Lung microvascular endothelial cell (primary cell): ENCODE results near the gene MT1M. TPM values are rescaled to one million over a fixed set of nuclear protein-coding genes. Genes with fewer than 3 reads are reported as not detected.

ENCODE experiments used
- DNase-seq, 2 donors: peaks; one replicate each; pipeline versions ENCODE4 v3.0.0 to v3.0.0-alpha.2; 2010; ENCODE audit warnings: low read depth in 2 of 2
- total RNA-seq: library from RNA; depleted of rRNA; stranded (reverse); fragments of >200 nt; gene quantifications from 2 replicates; pipeline ENCODE4 v1.2.1, GENCODE V29; 2014

Gene MT1M
- total RNA-seq, 1 donor from 2014 or later: 0.99 TPM

GRCh38 chr16:56628486-56629350 lies 3.7 kb upstream of the MT1M start:
- DNase-seq: no peak

GRCh38 chr16:56629531-56629930 lies 2.9 kb upstream of the MT1M start:
- DNase-seq: no peak

GRCh38 chr16:56630134-56630533 lies 2.3 kb upstream of the MT1M start:
- no peak for DNase-seq

- no peak for DNase-seq
These were observed 1.3 kb upstream of the MT1M start for GRCh38 chr16:56631197-56631596.

- DNase-seq: peak in 1 of 2 donors; percentile 19
These were observed 665 bp upstream of the MT1M start for GRCh38 chr16:56631832-56632155.

GRCh38 chr16:56632848-56633365 lies 448 bp downstream of the MT1M start:
- DNase-seq: no peak

- no peak for DNase-seq
These were observed 1.1 kb downstream of the MT1M start for GRCh38 chr16:56633535-56633934.

- peak in 1 of 2 donors; percentile 25 for DNase-seq
These were observed 2.4 kb downstream of the MT1M start for GRCh38 chr16:56634715-56635440.

- DNase-seq: no peak
These were observed 3.0 kb downstream of the MT1M start for GRCh38 chr16:56635441-56635967.

GRCh38 chr16:56636616-56637413 lies 4.4 kb downstream of the MT1M start:
- no peak for DNase-seq

GRCh38 chr16:56637814-56638750 lies 5.6 kb downstream of the MT1M start, which contains the start of gene MT1A:
TSS of gene MT1A (plus strand) at chr16:56638666. CDS start at chr16:56638739, 73 bp downstream.
- peak; percentile 48 to 52 for DNase-seq

- DNase-seq: no peak
These were observed 6.6 kb downstream of the MT1M start for GRCh38 chr16:56639045-56639444.

GRCh38 chr16:56640076-56640475 lies 7.6 kb downstream of the MT1M start:
- DNase-seq: no peak

- no peak for DNase-seq
These were observed 8.7 kb downstream of the MT1M start for GRCh38 chr16:56641166-56641565.

- DNase-seq: peak; percentile 23 to 27
These were observed 10.8 kb downstream of the MT1M start for GRCh38 chr16:56643080-56643778.

GRCh38 chr16:56643833-56644232 lies 11.4 kb downstream of the MT1M start:
- DNase-seq: no peak

- DNase-seq: no peak
These were observed 12.9 kb downstream of the MT1M start for GRCh38 chr16:56645311-56645710.

- no peak for DNase-seq
These were observed 13.4 kb downstream of the MT1M start for GRCh38 chr16:56645838-56646237.

GRCh38 chr16:56647641-56648431 lies 15.4 kb downstream of the MT1M start:
- no peak for DNase-seq
